ENCODE results near the gene PGLYRP4.
"Not testable (repeated sequence)": the region's sequence is repeated elsewhere in the genome, so short reads cannot be mapped to it uniquely, and the experiment has no call there.

Gene PGLYRP4

GRCh38 chr1:153350321-153350957 is 1.8 kb upstream of the PGLYRP4 start:
- no peak for TF ChIP-seq CTCF (IDR thresholded peaks at IDR 0.05; ENCODE audit: low read depth, low read length, poor library complexity, severe bottlenecking)
- TF ChIP-seq EZH2phosphoT487 (IDR thresholded peaks at IDR 0.05; ENCODE audit: borderline replicate concordance, low read length) = no peak
- Histone ChIP-seq H3K27me3 (ENCODE audit: control insufficient read depth, low read length) (peaks cover 18% of the 10 kb centered on the region), H3K4me1 (ENCODE audit: control insufficient read depth, low read length) (no peaks in the 10 kb centered on the region), H3K79me2 (ENCODE audit: control insufficient read depth, low read length) (no peaks in the 10 kb centered on the region), H3K4me2 (ENCODE audit: low read length) (no peak overlapping the region), H3K36me3 (ENCODE audit: control insufficient read depth, low read length) (no peaks in the 10 kb centered on the region), H3K4me3 (ENCODE audit: low read length) (no peak overlapping the region), H3K27ac (ENCODE audit: low read depth, low read length) (no peak overlapping the region), H4K20me1 (ENCODE audit: control insufficient read depth, insufficient read depth, low read depth, low read length) (no peaks in the 10 kb centered on the region), H3F3A (ENCODE audit: control insufficient read depth, insufficient read depth) (no peaks in the 10 kb centered on the region), H3K9me3 (ENCODE audit: control insufficient read depth, insufficient read depth, low read length) (no peaks in the 10 kb centered on the region), H3K9me2 (replicated peaks; ENCODE audit: control insufficient read depth, low read length) (no peaks in the 10 kb centered on the region)

- H3K9me2 ChIP-seq (replicated peaks; ENCODE audit: control insufficient read depth, low read length) = no peaks in the 10 kb centered on the region
- no peak for TF ChIP-seq EZH2phosphoT487 (IDR thresholded peaks at IDR 0.05; ENCODE audit: borderline replicate concordance, low read length)
- TF ChIP-seq CTCF (IDR thresholded peaks at IDR 0.05; ENCODE audit: low read depth, low read length, poor library complexity, severe bottlenecking) = no peak
- no peaks in the 10 kb centered on the region for H3F3A ChIP-seq (ENCODE audit: control insufficient read depth, insufficient read depth)
- H3K36me3 ChIP-seq (ENCODE audit: control insufficient read depth, low read length) = no peaks in the 10 kb centered on the region
- H3K79me2 ChIP-seq (ENCODE audit: control insufficient read depth, low read length) = no peaks in the 10 kb centered on the region
- H3K4me3 ChIP-seq (ENCODE audit: low read length) = no peak overlapping the region
- no peak overlapping the region for H3K27ac ChIP-seq (ENCODE audit: low read depth, low read length)
- H4K20me1 ChIP-seq (ENCODE audit: control insufficient read depth, insufficient read depth, low read depth, low read length) = no peaks in the 10 kb centered on the region
- no peaks in the 10 kb centered on the region for H3K4me1 ChIP-seq (ENCODE audit: control insufficient read depth, low read length)
- no peak overlapping the region for H3K4me2 ChIP-seq (ENCODE audit: low read length)
- H3K27me3 ChIP-seq (ENCODE audit: control insufficient read depth, low read length) = peaks cover 18% of the 10 kb centered on the region
- no peaks in the 10 kb centered on the region for H3K9me3 ChIP-seq (ENCODE audit: control insufficient read depth, insufficient read depth, low read length)
Observed at GRCh38 chr1:153349363-153350320, 1.0 kb upstream of the PGLYRP4 start.

GRCh38 chr1:153347856-153348255 is 785 bp downstream of the PGLYRP4 start:
- Histone ChIP-seq H3K4me1 (ENCODE audit: control insufficient read depth, low read length) (no peaks in the 10 kb centered on the region), H3K79me2 (ENCODE audit: control insufficient read depth, low read length) (no peaks in the 10 kb centered on the region), H3K4me3 (ENCODE audit: low read length) (no peak overlapping the region), H3K36me3 (ENCODE audit: control insufficient read depth, low read length) (no peaks in the 10 kb centered on the region), H3K9me2 (replicated peaks; ENCODE audit: control insufficient read depth, low read length) (no peaks in the 10 kb centered on the region), H3K9me3 (ENCODE audit: control insufficient read depth, insufficient read depth, low read length) (no peaks in the 10 kb centered on the region), H3K27me3 (ENCODE audit: control insufficient read depth, low read length) (peaks cover 23% of the 10 kb centered on the region), H3K4me2 (ENCODE audit: low read length) (no peak overlapping the region), H4K20me1 (ENCODE audit: control insufficient read depth, insufficient read depth, low read depth, low read length) (no peaks in the 10 kb centered on the region), H3F3A (ENCODE audit: control insufficient read depth, insufficient read depth) (no peaks in the 10 kb centered on the region), H3K27ac (ENCODE audit: low read depth, low read length) (no peak overlapping the region)
- TF ChIP-seq CTCF (IDR thresholded peaks at IDR 0.05; ENCODE audit: low read depth, low read length, poor library complexity, severe bottlenecking) (no peak), EZH2phosphoT487 (IDR thresholded peaks at IDR 0.05; ENCODE audit: borderline replicate concordance, low read length) (no peak)

GRCh38 chr1:153347049-153347448 is 1.6 kb downstream of the PGLYRP4 start:
- H4K20me1 ChIP-seq (ENCODE audit: control insufficient read depth, insufficient read depth, low read depth, low read length); H3K36me3 ChIP-seq (ENCODE audit: control insufficient read depth, low read length); H3F3A ChIP-seq (ENCODE audit: control insufficient read depth, insufficient read depth); H3K9me2 ChIP-seq (replicated peaks; ENCODE audit: control insufficient read depth, low read length); H3K4me2 ChIP-seq (ENCODE audit: low read length); H3K4me3 ChIP-seq (ENCODE audit: low read length); H3K27ac ChIP-seq (ENCODE audit: low read depth, low read length); H3K9me3 ChIP-seq (ENCODE audit: control insufficient read depth, insufficient read depth, low read length); H3K4me1 ChIP-seq (ENCODE audit: control insufficient read depth, low read length); H3K79me2 ChIP-seq (ENCODE audit: control insufficient read depth, low read length): not testable (repeated sequence)
- H3K27me3 ChIP-seq (ENCODE audit: control insufficient read depth, low read length) = peaks cover 26% of the 10 kb centered on the region

Measured in DOHH2 (cell line).